Erythroblast (primary cell): ENCODE measurements around the gene PATJ.

ENCODE experiments used
- GATA1 ChIP-seq: IDR thresholded peaks from 2 replicates; pipeline ENCODE4 v1.6.1; 2011; ENCODE audit warnings: low read depth, mild to moderate bottlenecking, control low read depth, low read length, moderate library complexity
- POLR2A ChIP-seq: IDR thresholded peaks from 2 replicates; pipeline ENCODE4 v1.6.1; 2011; ENCODE audit warnings: mild to moderate bottlenecking, low read length

- TF ChIP-seq POLR2A (no peak), GATA1 (no peak)
Observed at GRCh38 chr1:62088439-62088838, 346.2 kb downstream of the PATJ start.
